Central memory CD8-positive, alpha-beta T cell (primary cell): ENCODE measurements around the gene ABHD8.

Source experiments
- ATAC-seq: fragments of 150-1000 bp; cut with Tn5 transposase; replicated peaks from 2 replicates; pipeline ENCODE4 v1.10.0; 2022; ENCODE audit warnings: mild to moderate bottlenecking, moderate FRiP score, moderate number of reproducible peaks; ENCODE audit not compliant: poor library complexity, severe bottlenecking; ENCODE audit errors: extremely low read depth
- DNase-seq, 2 donors: peaks; one replicate each; pipeline ENCODE4 v3.0.0; 2021; ENCODE audit warnings: low spot score in 2 of 2
- H3K27ac Mint-ChIP-seq: one replicate; pipeline ENCODE4 v1.8.0; 2022; ENCODE audit warnings: low read depth, mild to moderate bottlenecking, moderate library complexity, mixed read lengths
- H3K27me3 Mint-ChIP-seq: one replicate; pipeline ENCODE4 v1.8.0; 2022; ENCODE audit warnings: mixed read lengths
- H3K36me3 Mint-ChIP-seq: one replicate; pipeline ENCODE4 v1.8.0; 2022; ENCODE audit warnings: mild to moderate bottlenecking, moderate library complexity, mixed read lengths; ENCODE audit not compliant: insufficient read depth
- H3K4me1 Mint-ChIP-seq: one replicate; pipeline ENCODE4 v1.8.0; 2022; ENCODE audit warnings: mixed read lengths
- H3K4me3 Mint-ChIP-seq: one replicate; pipeline ENCODE4 v1.8.0; 2022; ENCODE audit warnings: mild to moderate bottlenecking, moderate library complexity, mixed read lengths
- H3K9me3 Mint-ChIP-seq: one replicate; pipeline ENCODE4 v1.8.0; 2022; ENCODE audit warnings: mixed read lengths

ABHD8 gene

DNA sequence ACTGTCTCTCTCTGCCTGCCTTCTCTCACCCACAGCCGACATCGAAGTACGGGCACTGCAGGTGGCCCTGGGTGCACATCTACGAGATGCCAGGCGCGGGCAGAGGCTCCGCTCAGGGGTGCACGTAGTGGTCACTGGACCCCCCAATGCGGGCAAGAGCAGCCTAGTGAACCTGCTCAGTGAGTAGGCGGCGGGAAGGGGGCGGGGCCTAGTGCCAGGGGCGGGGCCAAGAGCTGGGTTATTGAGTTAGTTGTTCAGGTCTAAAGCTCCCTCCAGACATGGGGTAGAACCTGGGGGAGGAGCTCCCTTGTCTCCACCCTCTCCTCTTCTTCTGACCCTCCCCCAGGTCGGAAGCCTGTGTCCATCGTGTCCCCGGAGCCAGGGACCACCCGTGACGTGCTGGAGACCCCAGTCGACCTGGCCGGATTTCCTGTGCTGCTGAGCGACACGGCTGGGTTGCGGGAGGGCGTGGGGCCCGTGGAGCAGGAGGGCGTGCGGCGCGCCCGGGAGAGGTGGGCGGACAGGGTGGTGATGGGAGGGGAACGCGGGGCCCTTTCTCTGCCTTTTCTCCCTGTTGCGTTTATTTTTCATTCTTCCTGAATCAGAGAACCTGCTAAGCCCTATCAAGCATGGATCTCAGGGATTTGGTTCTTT, 36.0 kb upstream of the ABHD8 start:
- peak overlapping the region; percentile 81 for H3K4me3 Mint-ChIP-seq
- no peak for ATAC-seq
- no peaks in the 10 kb centered on the region for H3K9me3 Mint-ChIP-seq
- H3K27ac Mint-ChIP-seq = no peak overlapping the region
- peaks cover 9% of the 10 kb centered on the region for H3K36me3 Mint-ChIP-seq
- H3K4me1 Mint-ChIP-seq = peaks cover 22% of the 10 kb centered on the region
- DNase-seq = no peak
- H3K27me3 Mint-ChIP-seq = no peaks in the 10 kb centered on the region

DNA sequence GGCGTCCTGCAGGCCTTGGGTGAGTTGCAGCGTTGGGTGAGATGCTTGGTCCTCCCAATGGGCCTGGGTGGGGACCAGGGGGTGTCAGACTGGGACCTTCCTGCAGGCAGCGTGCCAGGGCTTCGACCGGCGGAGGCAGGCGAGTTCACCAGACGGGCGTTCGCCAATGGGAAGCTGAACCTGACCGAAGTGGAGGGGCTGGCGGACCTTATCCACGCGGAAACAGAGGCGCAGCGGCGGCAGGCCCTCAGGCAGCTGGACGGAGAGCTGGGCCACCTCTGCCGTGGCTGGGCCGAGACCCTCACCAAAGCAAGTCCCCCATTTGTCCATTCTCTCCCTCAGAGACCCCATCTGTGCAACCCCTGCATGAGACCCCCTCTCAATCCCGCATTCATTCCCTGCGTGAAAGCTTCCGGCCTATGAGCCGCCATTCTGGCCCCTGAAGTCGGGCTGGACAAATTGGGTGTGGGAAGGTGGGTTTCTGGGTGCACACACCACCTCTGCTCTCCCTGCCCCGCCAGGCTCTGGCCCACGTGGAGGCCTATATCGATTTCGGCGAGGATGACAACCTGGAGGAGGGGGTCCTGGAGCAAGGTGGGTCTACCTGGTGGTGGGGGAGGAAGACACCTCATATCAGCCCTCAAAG, 35.3 kb upstream of the ABHD8 start:
- H3K27me3 Mint-ChIP-seq = no peaks in the 10 kb centered on the region
- peak overlapping the region; percentile 72 for H3K27ac Mint-ChIP-seq
- ATAC-seq (no peak), DNase-seq (no peak)
- H3K4me1 Mint-ChIP-seq = peaks cover 28% of the 10 kb centered on the region
- peak overlapping the region; percentile 81 for H3K4me3 Mint-ChIP-seq
- peaks cover 9% of the 10 kb centered on the region for H3K36me3 Mint-ChIP-seq
- no peaks in the 10 kb centered on the region for H3K9me3 Mint-ChIP-seq

DNA sequence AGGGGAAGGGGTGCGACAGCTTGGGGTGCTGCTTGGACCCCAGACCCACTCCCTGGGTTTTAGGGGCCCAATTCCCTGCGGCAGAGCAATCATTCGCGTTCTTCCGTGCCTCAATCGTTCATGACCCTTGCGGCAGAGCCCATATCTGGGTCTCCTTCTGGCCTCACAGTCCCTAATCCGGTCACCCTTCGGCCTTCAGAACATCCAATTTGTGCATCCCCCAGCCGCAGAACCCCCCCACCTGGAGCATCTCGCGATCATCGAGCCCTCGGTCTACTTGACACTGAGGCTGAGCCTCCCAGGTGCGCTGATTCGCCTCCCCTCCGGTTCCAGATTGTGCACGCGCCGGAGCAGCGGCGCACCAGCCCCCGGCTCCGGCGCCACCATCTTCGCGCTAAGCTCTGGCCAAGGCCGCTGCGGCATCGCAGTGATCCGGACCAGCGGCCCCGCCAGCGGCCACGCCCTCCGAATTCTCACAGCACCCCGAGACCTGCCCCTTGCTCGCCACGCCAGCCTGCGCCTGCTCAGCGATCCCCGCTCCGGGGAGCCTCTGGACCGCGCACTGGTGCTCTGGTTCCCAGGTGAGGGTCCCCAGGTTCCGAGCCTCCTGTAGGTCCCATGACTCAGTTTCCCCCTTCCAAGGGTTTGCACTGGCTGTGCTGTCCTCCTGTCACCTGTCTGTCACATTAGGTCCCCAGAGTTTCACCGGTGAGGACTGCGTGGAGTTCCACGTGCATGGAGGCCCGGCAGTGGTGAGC, 34.6 kb upstream of the ABHD8 start:
- DNase-seq = no peak

DNA sequence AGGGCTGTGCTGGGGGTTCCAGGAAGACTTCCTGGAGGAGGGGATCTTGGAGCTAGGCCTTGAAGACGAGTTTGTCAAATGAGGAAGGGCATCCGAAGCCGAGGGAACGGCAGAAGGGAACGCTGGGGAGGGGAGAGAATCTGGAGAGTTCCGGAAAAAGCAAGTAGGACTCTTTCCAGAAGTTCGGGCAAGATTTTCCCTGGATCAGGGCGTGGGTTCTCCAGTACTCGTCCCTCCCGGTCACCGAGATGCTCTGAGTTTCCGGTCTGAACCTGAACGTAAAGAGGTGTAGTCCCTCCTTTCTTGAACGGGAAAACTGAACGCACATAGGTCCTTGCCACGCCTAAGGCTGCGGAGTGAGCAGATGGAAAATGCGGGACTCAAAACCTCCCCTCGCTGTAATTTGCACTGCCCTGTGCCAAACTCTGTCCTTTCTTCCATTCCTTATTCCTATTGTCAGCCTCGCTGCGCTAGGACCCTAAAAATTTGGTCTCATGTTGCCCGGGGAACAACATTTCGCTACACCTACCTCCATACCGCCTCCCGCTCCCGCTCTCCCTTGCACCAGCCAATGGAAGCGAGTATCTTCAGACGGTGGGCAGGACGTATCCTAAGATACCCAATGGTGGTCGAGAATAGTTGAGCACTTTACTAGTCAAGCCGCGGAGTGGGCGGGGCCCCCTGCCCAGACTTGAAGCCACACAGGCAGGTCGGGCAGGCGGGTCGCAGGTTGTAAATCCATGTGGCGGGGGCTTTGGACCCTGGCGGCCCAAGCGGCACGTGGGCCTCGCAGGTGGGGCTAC, 33.8 kb upstream of the ABHD8 start, which contains the start of gene GTPBP3:
Gene GTPBP3 (plus strand): TSS at position 682 of the 803 bp plus-strand sequence. CDS start 59 bp downstream, at position 741.
- Mint-ChIP-seq H3K27ac (peak within 1 kb of the TSS; percentile 72), H3K27me3 (no peaks in the 10 kb centered on the region), H3K9me3 (no peaks in the 10 kb centered on the region), H3K4me3 (peak within 1 kb of the TSS; percentile 81), H3K4me1 (peaks cover 35% of the 10 kb centered on the region), H3K36me3 (peaks cover 9% of the 10 kb centered on the region)
- DNase-seq (peak; percentile 86 to 94), ATAC-seq (peak; percentile 95)

More for the DNA sequence above, 34.6 kb upstream of the ABHD8 start:
- peaks cover 33% of the 10 kb centered on the region for H3K4me1 Mint-ChIP-seq
- peak overlapping the region; percentile 81 for H3K4me3 Mint-ChIP-seq
- no peaks in the 10 kb centered on the region for H3K9me3 Mint-ChIP-seq
- H3K27me3 Mint-ChIP-seq = no peaks in the 10 kb centered on the region
- H3K36me3 Mint-ChIP-seq = peaks cover 9% of the 10 kb centered on the region
- peak; percentile 13 for ATAC-seq
- H3K27ac Mint-ChIP-seq = peak overlapping the region; percentile 72

DNA sequence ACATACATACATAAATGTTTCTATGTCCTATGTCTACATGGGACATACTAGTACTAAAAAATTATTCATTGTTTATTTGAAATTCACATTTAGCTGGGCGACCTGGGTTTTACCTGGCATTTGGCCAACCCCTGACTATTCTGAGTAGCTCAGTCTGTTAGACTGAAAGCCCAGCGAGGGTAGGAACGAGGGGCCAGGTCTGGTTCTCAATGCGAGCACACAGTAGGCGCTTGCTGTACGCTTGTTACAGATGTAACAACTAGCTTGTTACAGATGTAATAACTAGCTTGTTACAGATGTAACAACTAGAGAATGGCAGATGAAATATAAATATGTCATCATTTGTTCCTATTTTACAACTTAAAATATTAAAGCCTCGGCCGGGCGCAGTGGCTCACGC, 32.4 kb upstream of the ABHD8 start:
- peaks cover 35% of the 10 kb centered on the region for H3K4me1 Mint-ChIP-seq
- H3K27me3 Mint-ChIP-seq = no peaks in the 10 kb centered on the region
- peak overlapping the region; percentile 81 for H3K4me3 Mint-ChIP-seq
- no peak overlapping the region for H3K27ac Mint-ChIP-seq
- H3K9me3 Mint-ChIP-seq = no peaks in the 10 kb centered on the region
- no peak for ATAC-seq
- DNase-seq = no peak
- peaks cover 6% of the 10 kb centered on the region for H3K36me3 Mint-ChIP-seq

DNA sequence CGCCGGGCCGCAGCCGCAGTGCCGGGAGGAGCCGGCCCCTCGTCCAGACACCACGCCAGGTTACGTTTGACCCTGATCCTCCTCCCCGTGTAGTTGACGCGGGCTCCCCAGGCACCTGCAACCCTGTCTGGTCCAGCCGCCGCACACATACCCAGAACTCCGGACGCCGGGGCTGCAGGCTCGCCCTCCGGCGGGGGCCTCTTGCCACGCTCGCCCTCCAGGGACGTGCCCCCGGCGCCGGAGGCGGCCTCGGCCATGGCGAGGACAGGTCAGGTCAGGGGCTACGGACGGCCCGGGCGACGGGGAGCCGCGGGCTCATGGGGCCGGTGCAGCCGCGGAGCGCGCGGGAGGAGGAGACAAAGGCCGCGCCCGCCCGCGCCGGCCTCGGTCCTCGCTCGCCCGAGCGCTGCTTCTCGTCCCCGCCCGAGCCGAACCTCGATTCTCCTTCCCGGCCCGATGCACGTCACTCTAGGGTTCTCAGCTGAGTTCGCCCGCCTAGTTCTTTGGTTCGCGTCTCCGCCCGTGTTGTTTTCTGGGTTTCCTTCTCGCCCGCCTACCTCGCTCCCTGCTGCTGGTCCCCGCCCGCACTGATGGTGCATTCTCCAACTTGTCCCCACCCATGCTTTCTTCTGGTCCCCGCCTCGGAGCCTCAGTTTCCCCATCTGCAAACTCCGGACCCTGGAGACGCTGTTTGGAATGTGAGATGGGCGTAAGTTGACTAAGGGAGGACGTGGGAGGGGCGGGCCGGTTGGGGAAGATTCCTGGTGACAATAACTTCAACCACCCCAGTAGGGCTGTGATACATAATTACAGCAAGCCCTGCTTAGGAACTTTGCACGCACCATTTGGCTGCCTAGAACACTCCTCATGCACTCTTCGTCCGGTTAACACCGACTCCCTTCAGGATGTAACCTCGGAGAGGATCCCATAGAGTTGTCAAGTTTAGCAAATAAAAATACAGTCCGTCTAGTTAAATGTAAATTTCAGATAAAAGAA, 31.5 kb upstream of the ABHD8 start, which contains the start of gene ANO8:
Gene ANO8 (minus strand): TSS at position 442 of the 996 bp plus-strand sequence. CDS start 185 bp downstream, at position 257.
- ATAC-seq (peak; percentile 64), DNase-seq (peak; percentile 95)
- Mint-ChIP-seq H3K36me3 (peaks cover 6% of the 10 kb centered on the region), H3K27me3 (no peaks in the 10 kb centered on the region), H3K4me3 (peak within 1 kb of the TSS; percentile 82), H3K4me1 (peaks cover 35% of the 10 kb centered on the region), H3K27ac (no peak within 1 kb of the TSS), H3K9me3 (no peaks in the 10 kb centered on the region)

DNA sequence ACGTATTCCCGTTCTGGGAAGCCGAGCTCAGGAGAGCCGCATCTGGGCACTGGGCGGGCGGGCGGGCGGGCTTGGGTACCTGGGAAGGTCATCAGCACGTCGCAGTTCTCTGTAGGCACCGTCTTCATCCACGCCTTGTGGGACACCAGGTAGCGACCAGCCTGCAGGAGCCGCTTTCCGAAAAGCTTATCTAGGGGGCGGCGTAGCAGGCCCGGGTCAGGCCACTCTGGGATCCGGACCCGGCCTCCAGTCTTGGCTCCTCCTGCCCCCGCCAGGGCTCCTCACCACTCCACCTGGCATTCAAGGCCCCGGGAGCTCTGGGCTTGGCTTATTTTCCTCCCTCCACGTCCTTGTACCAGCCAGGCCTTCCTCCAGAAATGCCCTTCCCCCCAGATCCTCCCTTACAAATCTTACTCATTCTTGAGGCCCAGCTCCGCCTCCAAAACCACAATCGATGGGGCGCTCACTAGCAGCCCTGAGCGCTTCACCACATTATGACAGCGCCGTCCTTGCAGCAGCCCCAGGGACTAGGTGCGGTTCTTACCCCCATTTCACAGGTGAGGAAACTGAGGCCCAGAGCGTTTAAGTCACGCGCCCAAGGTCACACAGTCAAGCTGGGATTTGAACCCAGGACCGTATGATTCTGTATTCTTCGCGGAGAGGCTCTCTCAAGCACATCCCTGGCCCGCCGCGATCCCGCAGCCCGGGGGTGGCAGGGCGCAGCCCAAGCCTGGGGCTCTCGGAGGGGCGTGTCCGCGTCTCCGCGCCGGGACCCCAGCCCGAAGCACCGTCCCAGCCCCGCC, 30.6 kb upstream of the ABHD8 start:
- H3K4me3 Mint-ChIP-seq = peak overlapping the region; percentile 82
- DNase-seq (peak in 1 of 2 donors; percentile 47), ATAC-seq (peak; percentile 22)
- H3K27me3 Mint-ChIP-seq = no peaks in the 10 kb centered on the region
- no peaks in the 10 kb centered on the region for H3K9me3 Mint-ChIP-seq
- H3K36me3 Mint-ChIP-seq = peaks cover 4% of the 10 kb centered on the region
- H3K27ac Mint-ChIP-seq = no peak overlapping the region
- H3K4me1 Mint-ChIP-seq = peaks cover 40% of the 10 kb centered on the region

DNA sequence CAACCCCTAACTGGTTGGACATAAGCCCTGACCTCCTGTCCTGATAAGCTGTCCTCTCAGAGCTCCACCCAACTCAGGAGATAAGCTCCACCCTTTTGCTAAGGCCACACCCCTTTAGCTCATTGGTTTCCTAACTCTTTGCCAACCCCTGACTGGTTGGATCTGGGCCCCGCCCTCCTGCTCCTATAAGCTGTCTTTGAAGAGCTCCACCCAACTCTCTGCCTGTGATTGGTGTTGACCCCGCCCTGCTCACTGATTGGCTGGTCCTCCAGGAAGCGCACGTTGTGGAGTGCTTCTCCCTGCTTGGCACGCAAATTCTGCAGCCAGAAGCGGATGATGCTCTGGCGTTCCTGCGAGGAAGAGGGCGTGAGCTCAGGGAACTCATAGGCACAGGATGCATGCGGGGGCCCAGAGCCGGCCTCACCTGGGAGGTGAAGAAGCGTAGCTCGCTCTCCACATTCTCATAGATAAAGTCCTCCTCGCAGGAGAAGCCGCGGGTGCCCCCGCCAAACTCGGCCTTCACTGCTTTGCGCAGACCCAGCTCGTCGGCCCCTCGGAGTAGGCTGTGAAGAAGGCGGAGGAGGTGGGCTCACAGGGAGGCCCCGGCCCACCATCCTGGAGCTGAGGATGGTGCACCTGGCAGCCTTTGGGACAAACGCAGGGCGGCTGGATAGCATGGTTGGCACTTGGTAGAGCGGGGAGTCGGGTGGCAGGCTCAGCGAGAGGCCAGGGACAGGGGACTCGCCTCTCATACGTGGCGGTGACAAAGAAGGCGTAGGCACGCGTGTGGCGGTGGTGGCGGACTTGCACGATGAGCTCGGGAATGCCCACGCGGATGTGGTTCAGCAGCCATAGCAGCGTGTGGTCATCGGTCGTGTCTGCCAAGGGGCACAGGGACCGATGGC, 29.7 kb upstream of the ABHD8 start:
- Mint-ChIP-seq H3K36me3 (peaks cover 4% of the 10 kb centered on the region), H3K4me1 (peaks cover 40% of the 10 kb centered on the region), H3K4me3 (peak overlapping the region; percentile 38), H3K27me3 (no peaks in the 10 kb centered on the region), H3K27ac (no peak overlapping the region), H3K9me3 (no peaks in the 10 kb centered on the region)
- DNase-seq (no peak), ATAC-seq (no peak)

DNA sequence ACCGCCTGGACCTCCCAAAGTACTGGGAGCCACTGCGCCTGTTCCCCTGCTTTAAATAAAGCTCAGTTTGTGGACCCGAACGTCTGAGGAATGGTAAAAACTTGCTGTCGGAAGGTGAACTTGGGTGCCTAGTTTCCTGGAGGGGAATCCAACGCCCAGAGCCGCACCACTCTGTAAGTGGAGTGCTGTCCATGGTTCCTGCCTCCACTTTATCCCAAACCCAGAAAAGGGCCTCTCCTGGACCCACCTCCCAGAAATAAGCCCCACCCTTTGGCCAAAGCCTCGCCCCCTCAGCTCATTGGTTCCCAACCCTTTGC, 29.1 kb upstream of the ABHD8 start:
- ATAC-seq (no peak), DNase-seq (no peak)
- Mint-ChIP-seq H3K4me1 (peaks cover 36% of the 10 kb centered on the region), H3K36me3 (peaks cover 3% of the 10 kb centered on the region), H3K27ac (no peak overlapping the region), H3K4me3 (no peak overlapping the region), H3K27me3 (no peaks in the 10 kb centered on the region), H3K9me3 (no peaks in the 10 kb centered on the region)

DNA sequence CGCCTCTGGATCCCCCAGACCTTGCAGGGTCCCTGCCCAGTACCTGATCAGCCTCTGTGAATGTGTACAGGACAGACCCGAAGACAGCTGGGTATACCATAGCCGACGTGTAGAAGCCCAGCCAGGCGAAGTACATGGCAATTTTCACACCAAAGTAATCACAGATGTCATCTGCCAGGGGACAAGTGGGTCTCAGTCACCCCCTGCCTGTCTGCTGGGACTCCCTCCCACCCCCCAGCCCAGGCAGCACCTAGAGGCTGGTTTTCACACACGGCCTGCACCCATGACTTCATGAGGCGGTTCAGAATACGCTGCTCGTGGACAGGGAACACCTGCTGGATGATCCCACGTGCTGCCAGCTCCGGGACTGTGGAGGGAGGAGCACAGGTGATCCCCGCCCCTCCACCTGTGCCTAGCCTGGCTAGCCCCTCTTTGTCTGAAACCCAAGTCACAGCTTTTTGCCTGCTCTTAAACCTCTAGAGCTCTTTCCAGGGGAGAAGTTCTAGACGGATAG, 27.9 kb upstream of the ABHD8 start:
- no peak for DNase-seq
- Mint-ChIP-seq H3K4me1 (peaks cover 26% of the 10 kb centered on the region), H3K36me3 (peaks cover 2% of the 10 kb centered on the region), H3K27me3 (no peaks in the 10 kb centered on the region), H3K4me3 (peak overlapping the region; percentile 62), H3K9me3 (no peaks in the 10 kb centered on the region), H3K27ac (peak overlapping the region; percentile 20)
- ATAC-seq = no peak
